Measurements from ENCODE around the gene TMEM43.

Gene TMEM43

GRCh38 chr3:14141602-14142341 is 16.9 kb downstream of the TMEM43 start:
- Histone ChIP-seq H3K4me3 (ENCODE audit: low read length) (no peak overlapping the region), H3K4me1 (ENCODE audit: control insufficient read depth, low read depth, low read length) (peaks cover 6% of the 10 kb centered on the region), H3K36me3 (ENCODE audit: control insufficient read depth, low read depth, low read length) (peaks cover 21% of the 10 kb centered on the region), H3K9ac (ENCODE audit: low read length) (no peak overlapping the region), H3K27ac (ENCODE audit: low read length) (no peak overlapping the region), H3K9me3 (ENCODE audit: control insufficient read depth, low read depth, low read length) (no peaks in the 10 kb centered on the region), H3K27me3 (ENCODE audit: control insufficient read depth, insufficient read depth, low read length) (no peaks in the 10 kb centered on the region)

- H3K27me3 ChIP-seq (ENCODE audit: control insufficient read depth, insufficient read depth, low read length): no peaks in the 10 kb centered on the region
- no peaks in the 10 kb centered on the region for H3K9me3 ChIP-seq (ENCODE audit: control insufficient read depth, low read depth, low read length)
- H3K4me3 ChIP-seq (ENCODE audit: low read length): no peak overlapping the region
- H3K9ac ChIP-seq (ENCODE audit: low read length): no peak overlapping the region
- peaks cover 24% of the 10 kb centered on the region for H3K36me3 ChIP-seq (ENCODE audit: control insufficient read depth, low read depth, low read length)
- peaks cover 6% of the 10 kb centered on the region for H3K4me1 ChIP-seq (ENCODE audit: control insufficient read depth, low read depth, low read length)
- H3K27ac ChIP-seq (ENCODE audit: low read length): no peak overlapping the region
Measured at GRCh38 chr3:14142567-14143270, 17.9 kb downstream of the TMEM43 start.

- Histone ChIP-seq H3K27ac (ENCODE audit: low read length) (peak overlapping the region; percentile 54), H3K4me1 (ENCODE audit: control insufficient read depth, low read depth, low read length) (peaks cover 9% of the 10 kb centered on the region), H3K9me3 (ENCODE audit: control insufficient read depth, low read depth, low read length) (no peaks in the 10 kb centered on the region), H3K4me3 (ENCODE audit: low read length) (no peak overlapping the region), H3K36me3 (ENCODE audit: control insufficient read depth, low read depth, low read length) (peaks cover 22% of the 10 kb centered on the region), H3K27me3 (ENCODE audit: control insufficient read depth, insufficient read depth, low read length) (no peaks in the 10 kb centered on the region), H3K9ac (ENCODE audit: low read length) (peak overlapping the region; percentile 59)
Measured at GRCh38 chr3:14143271-14144225, 18.7 kb downstream of the TMEM43 start.

GRCh38 chr3:14144423-14145075 is 19.7 kb downstream of the TMEM43 start:
- peak overlapping the region; percentile 59 for H3K9ac ChIP-seq (ENCODE audit: low read length)
- H3K36me3 ChIP-seq (ENCODE audit: control insufficient read depth, low read depth, low read length): peaks cover 21% of the 10 kb centered on the region
- H3K4me3 ChIP-seq (ENCODE audit: low read length): no peak overlapping the region

GRCh38 chr3:14145236-14145635 is 20.4 kb downstream of the TMEM43 start:
- H3K4me3 ChIP-seq (ENCODE audit: low read length): no peak overlapping the region
- peak overlapping the region; percentile 72 for H3K27ac ChIP-seq (ENCODE audit: low read length)
- H3K36me3 ChIP-seq (ENCODE audit: control insufficient read depth, low read depth, low read length): peaks cover 16% of the 10 kb centered on the region
- H3K27me3 ChIP-seq (ENCODE audit: control insufficient read depth, insufficient read depth, low read length): no peaks in the 10 kb centered on the region
- peak overlapping the region; percentile 29 for H3K9ac ChIP-seq (ENCODE audit: low read length)
- no peaks in the 10 kb centered on the region for H3K9me3 ChIP-seq (ENCODE audit: control insufficient read depth, low read depth, low read length)
- peaks cover 9% of the 10 kb centered on the region for H3K4me1 ChIP-seq (ENCODE audit: control insufficient read depth, low read depth, low read length)

More at GRCh38 chr3:14144423-14145075, 19.7 kb downstream of the TMEM43 start:
- Histone ChIP-seq H3K27me3 (ENCODE audit: control insufficient read depth, insufficient read depth, low read length) (no peaks in the 10 kb centered on the region), H3K27ac (ENCODE audit: low read length) (peak overlapping the region; percentile 72), H3K9me3 (ENCODE audit: control insufficient read depth, low read depth, low read length) (no peaks in the 10 kb centered on the region), H3K4me1 (ENCODE audit: control insufficient read depth, low read depth, low read length) (peaks cover 9% of the 10 kb centered on the region)

GRCh38 chr3:14145670-14146380 is 21.0 kb downstream of the TMEM43 start:
- Histone ChIP-seq H3K27me3 (ENCODE audit: control insufficient read depth, insufficient read depth, low read length) (no peaks in the 10 kb centered on the region), H3K36me3 (ENCODE audit: control insufficient read depth, low read depth, low read length) (peaks cover 16% of the 10 kb centered on the region), H3K9ac (ENCODE audit: low read length) (no peak overlapping the region), H3K27ac (ENCODE audit: low read length) (no peak overlapping the region), H3K4me3 (ENCODE audit: low read length) (no peak overlapping the region), H3K9me3 (ENCODE audit: control insufficient read depth, low read depth, low read length) (no peaks in the 10 kb centered on the region), H3K4me1 (ENCODE audit: control insufficient read depth, low read depth, low read length) (peaks cover 9% of the 10 kb centered on the region)

GRCh38 chr3:14146381-14147065 is 21.7 kb downstream of the TMEM43 start:
- no peak overlapping the region for H3K9ac ChIP-seq (ENCODE audit: low read length)
- peaks cover 16% of the 10 kb centered on the region for H3K36me3 ChIP-seq (ENCODE audit: control insufficient read depth, low read depth, low read length)
- no peak overlapping the region for H3K27ac ChIP-seq (ENCODE audit: low read length)
- H3K4me3 ChIP-seq (ENCODE audit: low read length): no peak overlapping the region
- H3K9me3 ChIP-seq (ENCODE audit: control insufficient read depth, low read depth, low read length): no peaks in the 10 kb centered on the region
- H3K27me3 ChIP-seq (ENCODE audit: control insufficient read depth, insufficient read depth, low read length): no peaks in the 10 kb centered on the region
- H3K4me1 ChIP-seq (ENCODE audit: control insufficient read depth, low read depth, low read length): peaks cover 9% of the 10 kb centered on the region

GRCh38 chr3:14147066-14147435 is 22.2 kb downstream of the TMEM43 start:
- Histone ChIP-seq H3K27ac (ENCODE audit: low read length) (no peak overlapping the region), H3K9ac (ENCODE audit: low read length) (no peak overlapping the region), H3K4me1 (ENCODE audit: control insufficient read depth, low read depth, low read length) (peaks cover 9% of the 10 kb centered on the region), H3K36me3 (ENCODE audit: control insufficient read depth, low read depth, low read length) (peaks cover 13% of the 10 kb centered on the region), H3K27me3 (ENCODE audit: control insufficient read depth, insufficient read depth, low read length) (no peaks in the 10 kb centered on the region), H3K9me3 (ENCODE audit: control insufficient read depth, low read depth, low read length) (no peaks in the 10 kb centered on the region), H3K4me3 (ENCODE audit: low read length) (no peak overlapping the region)

GRCh38 chr3:14147617-14148016 is 22.8 kb downstream of the TMEM43 start:
- Histone ChIP-seq H3K27ac (ENCODE audit: low read length) (no peak overlapping the region), H3K4me1 (ENCODE audit: control insufficient read depth, low read depth, low read length) (peaks cover 9% of the 10 kb centered on the region), H3K9me3 (ENCODE audit: control insufficient read depth, low read depth, low read length) (no peaks in the 10 kb centered on the region), H3K27me3 (ENCODE audit: control insufficient read depth, insufficient read depth, low read length) (no peaks in the 10 kb centered on the region), H3K4me3 (ENCODE audit: low read length) (no peak overlapping the region), H3K36me3 (ENCODE audit: control insufficient read depth, low read depth, low read length) (peaks cover 11% of the 10 kb centered on the region), H3K9ac (ENCODE audit: low read length) (no peak overlapping the region)
